Activated CD4-positive, alpha-beta T cell treated with anti-CD3 and anti-CD28 coated beads for 48 hours (primary cell): ENCODE results near the gene ALAD.
A peak's percentile ranks its signal among the peaks of the same experiment; 100 is the strongest.
"Not testable (repeated sequence)": the region's sequence is repeated elsewhere in the genome, so short reads cannot be mapped to it uniquely, and the experiment has no call there.

Experiments used
- DNase-seq: peaks from one replicate; pipeline ENCODE4 v3.0.0-alpha.2; 2020

ALAD gene

DNA sequence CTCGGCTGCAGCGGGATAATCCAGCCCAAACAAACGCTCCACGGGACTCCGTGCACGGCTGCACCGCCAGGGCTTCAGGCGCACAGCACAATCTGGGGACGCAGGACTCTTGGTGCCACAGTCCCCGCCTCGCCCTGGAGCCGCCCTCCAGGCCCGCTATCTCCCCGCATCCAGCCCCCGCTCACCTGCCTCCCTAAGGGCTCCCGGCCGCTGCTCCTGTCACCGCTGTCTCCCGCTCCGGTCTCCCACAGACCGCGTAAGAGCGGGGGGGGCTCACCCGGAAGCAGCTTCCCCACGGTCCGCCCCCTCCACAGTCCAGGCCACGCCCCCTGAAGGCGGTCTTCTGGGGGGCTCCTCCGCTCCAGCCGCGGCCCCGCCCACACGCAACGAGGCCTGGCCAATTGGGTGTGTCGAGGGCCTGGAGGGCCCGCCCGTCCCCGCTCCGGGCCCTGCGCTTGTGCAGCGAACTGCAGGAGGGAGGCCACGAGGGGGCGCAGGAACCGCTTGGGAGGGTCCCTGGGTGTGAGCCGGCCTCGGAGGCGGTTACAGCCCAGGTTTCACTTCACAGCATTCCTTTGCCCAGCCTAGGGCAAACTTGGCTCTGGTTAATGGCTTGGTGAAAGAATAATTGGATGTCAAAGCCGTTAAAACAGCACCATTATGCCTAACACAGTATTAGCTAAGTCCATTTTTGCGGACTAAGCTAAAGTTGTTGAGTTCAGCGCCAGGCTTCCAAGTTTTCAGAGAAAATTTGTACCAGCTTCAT is at the start of gene ALAD:
ALAD (minus strand) TSS at position 258 of the 766 bp plus-strand sequence. CDS start 7,725 bp downstream, outside the sequence.
- DNase-seq: peak; percentile 99

- DNase-seq: no peak
Observed at GRCh38 chr9:113449376-113449775, 48.3 kb upstream of the ALAD start.

- DNase-seq: peak; percentile 9
Observed at GRCh38 chr9:113446323-113446740, 45.2 kb upstream of the ALAD start.

DNA sequence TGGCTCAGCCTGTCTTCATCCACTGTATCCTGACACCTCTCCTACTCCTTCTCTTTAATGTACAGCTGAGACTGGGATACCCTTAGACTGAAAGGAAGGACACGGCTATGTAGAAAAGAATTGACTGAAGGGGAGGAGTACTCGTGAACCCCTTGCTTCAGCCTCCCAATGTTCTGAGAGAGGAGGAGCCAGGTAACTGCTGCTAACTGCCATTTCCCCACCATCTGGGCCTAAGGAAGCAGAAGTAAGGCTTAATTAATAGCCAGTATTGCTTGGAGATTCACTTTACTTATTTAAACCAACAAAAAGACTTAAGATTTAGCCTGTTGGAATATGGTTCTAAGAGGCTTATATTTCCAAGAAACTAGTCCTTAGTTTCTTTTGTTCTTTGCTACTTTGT is 43.7 kb upstream of the ALAD start:
- DNase-seq: no peak

GRCh38 chr9:113437716-113438115 is 36.6 kb upstream of the ALAD start:
- not testable (repeated sequence) for DNase-seq

- DNase-seq: no peak
Observed at GRCh38 chr9:113436728-113437515, 35.8 kb upstream of the ALAD start.

GRCh38 chr9:113431191-113431590 is 30.1 kb upstream of the ALAD start:
- no peak for DNase-seq

DNA sequence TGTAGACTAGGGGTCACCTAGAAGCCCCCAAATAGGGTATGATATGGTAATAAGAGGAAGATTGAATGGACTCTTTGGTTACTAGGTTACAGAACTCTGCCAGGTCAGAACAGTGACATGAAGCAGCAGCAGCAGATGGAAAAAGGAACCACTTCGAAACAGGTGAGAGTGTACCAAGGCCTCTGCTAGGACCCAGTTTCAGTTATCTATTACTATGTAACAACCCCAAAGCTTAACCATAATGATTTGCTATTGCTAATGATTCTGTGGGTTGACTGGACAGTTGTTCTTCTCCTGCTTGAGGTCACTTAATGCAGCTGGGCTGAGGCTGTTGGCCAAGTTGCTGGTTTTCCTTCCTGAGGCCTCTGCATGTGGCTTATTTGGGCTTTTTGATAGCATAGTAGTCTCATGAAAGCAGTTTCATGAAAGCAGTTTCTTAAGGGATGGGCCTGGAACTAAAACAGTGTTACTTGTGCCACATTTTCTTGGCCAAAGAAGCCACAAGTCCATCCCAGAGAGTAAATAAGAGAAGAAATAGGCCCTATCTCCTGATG is 27.1 kb upstream of the ALAD start:
- no peak for DNase-seq

GRCh38 chr9:113427629-113428028 is 26.5 kb upstream of the ALAD start:
- DNase-seq: no peak

DNA sequence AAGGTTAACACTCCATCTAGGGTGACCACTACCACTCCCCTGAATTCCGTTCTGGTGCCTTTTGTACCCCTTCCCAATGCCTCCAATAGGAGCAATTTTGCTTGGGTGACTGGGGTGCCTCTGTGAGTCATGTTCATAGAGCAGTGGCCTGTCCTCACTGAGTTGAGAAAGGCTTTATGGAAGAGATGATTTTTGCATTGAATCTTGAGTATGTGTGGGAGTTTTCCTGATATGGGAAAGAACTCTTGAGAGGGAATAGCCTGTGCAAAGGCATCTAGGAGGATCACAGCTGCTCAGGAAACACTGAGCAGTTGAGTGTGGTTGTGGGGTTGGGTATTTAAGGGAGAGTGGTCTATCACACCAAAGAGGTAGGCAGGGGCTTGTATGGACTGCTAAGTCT is 25.6 kb upstream of the ALAD start:
- no peak for DNase-seq

DNA sequence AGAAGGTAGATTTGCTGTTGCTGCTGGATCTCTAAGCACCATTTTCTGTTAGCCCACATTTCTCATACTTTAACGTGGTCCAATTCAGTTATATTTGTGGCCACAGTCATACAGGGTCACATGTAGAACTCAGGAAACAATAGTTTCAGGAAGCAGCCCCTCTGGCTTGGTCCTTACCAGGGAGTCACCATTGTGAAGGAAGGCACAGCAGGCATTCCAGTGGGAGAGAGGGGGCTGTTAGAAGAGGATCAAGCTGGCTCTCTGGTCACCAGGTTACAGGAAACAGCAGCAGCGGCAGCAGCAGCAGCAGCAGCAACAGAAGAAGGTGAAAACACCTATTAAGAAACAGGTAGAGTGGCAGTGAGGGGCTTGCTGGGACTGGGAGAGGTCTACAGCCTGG is 24.0 kb upstream of the ALAD start:
- no peak for DNase-seq

DNA sequence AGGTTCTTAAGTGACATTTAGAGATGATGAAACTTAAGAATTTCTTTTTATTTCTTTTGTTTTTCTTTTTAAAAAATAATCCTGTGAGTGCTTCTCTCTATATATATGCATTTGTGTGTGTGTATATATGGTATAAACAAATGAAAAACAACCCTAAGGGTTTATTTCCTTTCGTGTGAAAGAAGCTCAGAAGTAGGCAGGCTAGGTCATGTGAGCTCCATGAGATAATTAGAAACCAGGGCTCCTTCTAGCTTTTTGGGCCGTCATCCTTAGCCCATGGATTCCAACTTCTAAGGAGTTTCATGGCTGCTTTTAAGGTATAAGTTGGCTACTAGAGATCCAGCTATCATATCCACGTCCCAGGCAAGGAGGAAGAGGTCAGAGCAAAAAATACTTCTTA is 20.6 kb upstream of the ALAD start:
- DNase-seq: no peak

- no peak for DNase-seq
Observed at GRCh38 chr9:113417370-113417769, 16.3 kb upstream of the ALAD start.

DNA sequence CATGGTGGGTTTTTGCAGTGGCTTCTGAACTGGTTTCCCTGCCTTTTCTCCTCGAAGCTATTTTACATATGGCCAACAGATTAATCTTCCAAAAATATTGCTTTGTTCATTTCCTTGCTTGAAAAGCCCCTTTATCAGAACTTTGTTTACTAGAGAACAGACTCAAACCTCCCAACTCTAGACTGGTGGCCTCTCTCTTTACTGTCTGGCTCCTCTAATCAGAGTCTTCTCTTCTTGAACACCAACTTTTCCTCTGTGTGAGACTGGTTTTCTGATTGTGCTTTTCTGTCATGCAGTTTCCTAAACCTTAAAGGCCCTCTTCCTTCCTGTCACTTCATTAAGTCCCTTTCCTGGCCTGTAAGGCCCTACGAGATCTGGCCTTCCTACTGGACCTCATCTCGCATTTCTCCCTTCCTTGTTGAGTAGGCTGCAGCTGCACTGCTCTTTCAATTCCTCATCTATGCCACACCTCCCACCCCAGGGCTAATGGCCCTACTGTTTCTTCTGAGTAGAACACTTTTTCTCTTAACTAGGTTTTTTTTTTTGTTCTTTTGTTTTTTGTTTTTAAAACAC is 15.2 kb upstream of the ALAD start:
- no peak for DNase-seq

DNA sequence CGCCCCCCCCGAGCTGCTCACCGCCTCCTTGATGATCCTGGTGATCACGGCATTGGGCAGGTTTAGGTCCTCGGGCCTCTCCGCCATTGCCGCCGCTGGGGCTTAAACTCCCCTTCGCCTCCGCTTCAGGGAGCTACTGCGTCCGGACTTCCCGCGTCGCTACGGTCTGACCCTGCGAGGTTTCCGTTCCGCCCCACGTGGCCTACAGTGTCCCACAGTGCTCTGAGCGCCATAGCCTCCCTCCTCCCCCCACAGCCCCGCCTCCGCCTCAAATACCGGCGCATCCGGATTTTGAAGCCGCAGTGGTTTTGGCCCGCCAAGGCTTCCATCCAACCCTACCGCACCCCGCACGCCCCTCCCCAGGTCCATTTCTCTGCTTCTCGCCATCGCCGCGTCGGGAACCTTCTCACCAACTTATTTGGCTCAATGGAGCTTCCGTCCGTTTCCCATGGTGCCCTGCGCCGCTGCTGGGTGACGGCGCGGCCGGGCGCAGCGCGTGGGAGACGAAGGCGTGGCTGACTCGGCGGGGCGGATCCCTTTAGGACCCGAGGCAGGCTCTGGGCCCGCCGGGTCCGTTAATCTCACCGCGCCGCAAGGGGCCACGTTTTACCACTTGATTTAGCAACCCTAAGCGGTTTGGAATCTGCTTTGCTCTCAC is 9.3 kb upstream of the ALAD start, which contains the start of the genes C9orf43 and POLE3:
C9orf43 (plus strand) TSS at position 541 of the 658 bp plus-strand sequence. CDS start 2,747 bp downstream, outside the sequence.
POLE3 (minus strand) TSS at position 469 of the 658 bp plus-strand sequence; CDS start at position 87, 382 bp downstream.
- peak; percentile 97 for DNase-seq

DNA sequence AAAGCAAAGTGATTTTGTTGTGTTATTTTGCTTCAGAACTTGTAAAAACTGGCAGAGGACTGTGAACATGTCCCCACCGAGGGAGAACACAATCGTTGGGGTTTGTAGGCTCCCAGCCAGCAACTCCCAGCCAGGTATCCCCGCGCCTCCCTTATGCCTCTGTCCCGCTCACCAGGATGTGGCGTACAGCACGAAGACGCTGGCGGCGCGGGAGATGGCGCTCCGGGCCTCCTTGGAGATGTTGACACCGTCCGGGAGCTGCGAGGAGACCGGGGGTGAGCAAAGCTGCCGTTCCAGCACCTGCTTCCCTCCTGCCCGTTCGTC is 8.8 kb upstream of the ALAD start:
- DNase-seq: no peak

- DNase-seq: no peak
Observed at GRCh38 chr9:113409481-113409880, 8.4 kb upstream of the ALAD start.

- DNase-seq: peak; percentile 71
Observed at GRCh38 chr9:113406873-113407511, 5.9 kb upstream of the ALAD start.

GRCh38 chr9:113406353-113406752 is 5.3 kb upstream of the ALAD start:
- DNase-seq: not testable (repeated sequence)

DNA sequence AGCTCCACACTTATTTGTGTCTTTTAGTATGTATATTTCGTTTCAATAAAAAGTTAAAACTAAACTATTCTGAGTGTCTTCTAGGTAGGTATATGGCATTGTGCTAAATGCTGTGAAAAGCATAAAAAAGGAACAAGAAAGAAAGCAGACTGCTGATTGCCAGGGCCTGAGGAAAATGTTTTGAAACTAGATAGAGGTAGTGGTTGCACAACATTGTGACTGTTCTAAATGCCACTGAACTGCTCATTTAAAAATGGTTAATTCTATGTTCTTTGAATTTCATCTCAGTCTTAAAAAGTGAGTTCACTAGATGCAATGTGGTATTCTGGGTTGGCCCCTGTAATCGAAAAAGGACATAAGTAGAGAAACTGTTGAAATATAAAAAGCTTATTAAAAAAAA is 2.6 kb upstream of the ALAD start:
- DNase-seq: no peak

DNA sequence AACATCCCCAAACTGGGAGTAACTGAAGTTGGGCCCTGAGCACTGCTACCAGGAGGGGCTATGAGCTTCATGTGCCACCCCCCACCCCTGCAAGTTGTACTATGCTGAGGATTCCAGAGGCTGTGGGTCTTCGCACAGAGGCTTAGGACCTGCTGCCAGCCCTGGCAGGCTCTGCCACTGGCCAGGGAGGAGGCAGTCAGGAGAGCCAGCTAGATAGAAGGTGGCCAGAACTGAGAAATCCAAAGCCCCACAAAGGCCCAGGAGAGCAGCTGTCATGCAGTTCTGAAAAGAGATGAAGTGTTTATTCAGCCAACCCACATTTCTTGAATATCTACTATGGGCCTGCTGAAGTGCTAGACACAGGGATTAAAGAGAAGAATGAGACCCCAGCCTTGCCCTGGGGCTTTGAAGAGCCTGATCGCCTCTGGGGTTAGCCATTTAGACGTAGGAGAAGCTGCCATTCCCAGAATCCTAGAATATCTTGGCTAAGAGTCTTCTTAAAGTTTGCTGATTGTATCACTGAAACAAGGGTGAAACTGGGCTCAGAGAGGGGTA is 1.4 kb downstream of the ALAD start:
- no peak for DNase-seq

- DNase-seq: no peak
Observed at GRCh38 chr9:113398796-113399195, 2.3 kb downstream of the ALAD start.
